NCI-H1436 treated with DMSO at 0.1 percent for 48 hours (cell line): ENCODE measurements around the gene TNIP2.

Experiments used
- DNase-seq: peaks from one replicate; lab custom pipeline; 2025; lab: John Stamatoyannopoulos, UW

The TNIP2 gene, protein sequence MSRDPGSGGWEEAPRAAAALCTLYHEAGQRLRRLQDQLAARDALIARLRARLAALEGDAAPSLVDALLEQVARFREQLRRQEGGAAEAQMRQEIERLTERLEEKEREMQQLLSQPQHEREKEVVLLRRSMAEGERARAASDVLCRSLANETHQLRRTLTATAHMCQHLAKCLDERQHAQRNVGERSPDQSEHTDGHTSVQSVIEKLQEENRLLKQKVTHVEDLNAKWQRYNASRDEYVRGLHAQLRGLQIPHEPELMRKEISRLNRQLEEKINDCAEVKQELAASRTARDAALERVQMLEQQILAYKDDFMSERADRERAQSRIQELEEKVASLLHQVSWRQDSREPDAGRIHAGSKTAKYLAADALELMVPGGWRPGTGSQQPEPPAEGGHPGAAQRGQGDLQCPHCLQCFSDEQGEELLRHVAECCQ

DNA sequence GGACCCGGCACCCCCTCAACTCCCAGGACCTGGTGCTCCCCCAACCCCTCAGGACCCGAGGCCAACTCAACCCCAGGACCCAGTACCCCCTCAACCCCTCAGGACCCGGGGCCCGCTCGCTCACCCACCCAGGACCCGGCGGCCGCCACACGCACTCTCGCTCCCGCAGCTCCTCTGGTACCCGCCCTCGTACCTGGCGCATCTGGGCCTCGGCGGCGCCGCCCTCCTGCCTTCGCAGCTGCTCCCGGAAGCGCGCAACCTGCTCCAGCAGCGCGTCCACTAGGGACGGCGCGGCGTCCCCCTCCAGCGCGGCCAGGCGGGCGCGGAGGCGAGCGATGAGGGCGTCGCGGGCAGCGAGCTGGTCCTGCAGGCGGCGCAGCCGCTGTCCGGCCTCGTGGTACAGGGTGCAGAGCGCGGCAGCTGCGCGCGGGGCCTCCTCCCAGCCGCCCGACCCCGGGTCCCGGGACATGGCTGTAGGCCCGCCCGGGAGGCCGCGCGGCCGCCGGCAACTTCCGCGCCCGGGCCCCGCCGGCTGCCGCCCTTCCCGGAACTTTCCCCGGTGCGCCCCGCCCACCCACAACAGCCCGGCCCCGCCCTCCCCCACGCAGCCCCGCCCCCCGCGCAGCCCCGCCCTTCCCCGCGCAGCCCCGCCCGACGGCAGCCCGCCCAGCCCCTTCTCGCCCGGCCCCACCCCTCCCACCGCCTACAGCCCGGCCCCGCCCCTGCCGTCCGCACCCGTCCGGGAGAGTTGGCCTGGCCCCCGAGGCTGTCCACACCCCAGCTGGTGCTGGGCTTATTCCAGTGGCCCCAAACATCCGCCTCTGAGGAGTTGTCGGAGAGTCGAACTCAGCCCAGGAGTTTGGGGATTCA lies at the start of gene TNIP2:
Gene TNIP2, minus strand, starts transcription at position 516 of the 870 bp plus-strand sequence. Its CDS starts 47 bp downstream, at position 469.
- DNase-seq: no peak

DNA sequence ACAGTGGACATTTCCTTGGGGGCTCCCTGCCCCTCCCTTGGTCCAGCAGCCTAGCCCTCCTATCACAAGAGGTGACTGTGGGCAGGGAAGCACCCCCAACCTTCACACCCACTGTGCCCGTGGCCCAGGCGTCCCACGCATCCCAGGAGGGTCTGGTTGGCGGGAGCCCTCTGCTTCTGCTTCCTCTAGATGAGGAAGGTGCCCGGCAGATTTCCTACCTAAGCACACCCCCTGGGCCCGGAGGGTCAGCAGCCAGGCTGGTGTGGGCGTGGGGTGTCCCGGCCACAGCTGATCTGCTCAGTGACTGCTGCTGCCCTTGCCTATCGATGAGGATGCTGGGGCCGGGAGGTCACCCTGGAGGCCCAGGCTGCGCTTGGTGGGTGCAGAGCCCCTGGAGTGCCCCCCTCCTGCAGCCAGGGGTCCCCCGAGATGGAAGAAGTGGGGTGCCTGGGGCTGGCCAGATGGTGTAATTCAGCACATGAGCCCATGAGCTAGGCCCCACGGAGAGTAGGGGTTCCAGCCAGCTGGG lies 48.9 kb upstream of the TNIP2 start:
- no peak for DNase-seq

GRCh38 chr4:2804449-2804972 lies 48.4 kb upstream of the TNIP2 start:
- no peak for DNase-seq

DNA sequence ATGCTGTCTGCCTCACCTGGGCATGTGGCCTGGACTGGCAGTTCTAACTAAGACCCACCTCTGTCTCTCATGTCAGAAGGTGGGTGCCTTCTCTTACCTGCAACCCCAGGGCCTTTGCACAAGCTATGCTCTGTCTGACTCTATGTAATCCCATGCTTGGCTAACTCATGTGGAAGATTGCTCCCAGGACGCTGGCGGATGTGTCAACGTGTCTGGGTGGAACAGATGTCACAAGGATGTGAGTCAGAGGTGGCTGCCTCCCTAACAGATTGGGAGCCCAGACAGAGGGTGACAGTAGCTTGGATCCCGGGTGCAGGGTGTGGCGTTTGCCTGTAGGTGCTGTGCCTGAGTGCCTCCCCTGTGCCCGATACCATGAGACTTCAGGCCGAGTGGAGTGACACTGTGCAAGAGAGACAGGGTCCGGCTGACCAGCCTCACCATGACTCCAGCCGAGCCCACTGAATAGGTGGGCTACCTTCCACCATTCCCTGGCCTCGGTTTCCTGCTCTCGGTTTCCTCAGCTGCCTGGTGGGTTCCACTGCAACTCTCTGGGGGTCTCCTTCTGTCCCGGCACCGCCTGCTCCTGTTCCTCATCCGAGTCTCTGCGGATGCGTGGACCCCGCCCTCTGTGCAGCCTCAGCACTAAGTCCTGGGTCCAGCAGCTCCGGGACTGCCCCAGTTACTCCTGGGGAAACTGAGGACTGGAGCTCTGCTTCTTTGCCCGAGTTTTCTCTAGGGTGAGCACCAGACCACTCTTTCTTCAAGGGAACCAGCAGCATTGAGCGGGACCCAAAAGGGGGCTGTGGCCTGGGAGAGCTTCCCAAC lies 47.7 kb upstream of the TNIP2 start:
- no peak for DNase-seq

DNA sequence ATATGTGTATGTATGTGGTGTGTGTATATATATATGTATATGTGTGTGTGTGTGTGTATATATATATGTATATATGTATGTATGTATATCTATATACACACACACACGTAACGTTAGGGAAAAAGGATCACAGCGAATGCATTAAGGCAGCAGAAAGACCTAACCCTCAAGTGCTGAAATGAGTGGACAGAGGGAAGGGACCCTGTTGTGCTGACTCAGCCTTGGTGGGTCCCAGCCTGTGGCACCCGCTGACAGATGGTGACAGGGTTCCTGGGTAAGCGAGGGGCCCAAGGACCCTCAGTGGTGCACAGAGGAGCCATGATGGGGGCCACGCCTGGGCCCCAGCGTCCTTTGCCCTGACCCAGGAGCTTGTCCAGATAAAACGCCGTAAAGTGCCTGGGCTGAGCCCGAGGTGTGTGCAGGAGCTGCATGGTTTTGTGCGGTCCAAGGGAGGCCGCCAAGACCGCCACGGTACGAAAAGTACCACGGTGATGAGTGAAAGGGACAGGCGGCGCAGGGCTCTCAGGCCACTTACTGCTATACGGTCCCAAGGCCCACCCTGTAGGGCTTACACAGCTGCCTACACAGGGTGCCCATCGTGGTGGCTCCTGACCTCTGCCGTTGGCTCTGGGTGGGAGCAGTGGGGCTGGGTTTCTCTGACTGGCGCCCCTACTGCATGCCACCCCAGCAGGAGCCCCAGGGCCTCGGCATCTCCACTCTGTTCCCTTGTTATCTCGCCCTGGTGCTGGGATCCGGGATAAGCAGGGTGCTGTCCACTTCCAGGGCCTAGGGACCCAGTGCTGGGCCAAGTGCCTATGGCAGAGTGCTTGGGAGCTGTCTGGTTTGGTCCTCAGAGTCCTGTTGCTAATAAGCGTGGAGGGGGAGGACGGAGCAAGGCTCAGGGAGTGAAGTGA lies 46.7 kb upstream of the TNIP2 start:
- DNase-seq: no peak

- DNase-seq: no peak
Measured at GRCh38 chr4:2800691-2801596, 44.8 kb upstream of the TNIP2 start.

GRCh38 chr4:2799971-2800690 lies 44.0 kb upstream of the TNIP2 start:
- DNase-seq: no peak

GRCh38 chr4:2799224-2799911 lies 43.2 kb upstream of the TNIP2 start:
- no peak for DNase-seq

- no peak for DNase-seq
Measured at GRCh38 chr4:2798399-2799223, 42.5 kb upstream of the TNIP2 start.

GRCh38 chr4:2797545-2798305 lies 41.6 kb upstream of the TNIP2 start:
- DNase-seq: no peak

DNA sequence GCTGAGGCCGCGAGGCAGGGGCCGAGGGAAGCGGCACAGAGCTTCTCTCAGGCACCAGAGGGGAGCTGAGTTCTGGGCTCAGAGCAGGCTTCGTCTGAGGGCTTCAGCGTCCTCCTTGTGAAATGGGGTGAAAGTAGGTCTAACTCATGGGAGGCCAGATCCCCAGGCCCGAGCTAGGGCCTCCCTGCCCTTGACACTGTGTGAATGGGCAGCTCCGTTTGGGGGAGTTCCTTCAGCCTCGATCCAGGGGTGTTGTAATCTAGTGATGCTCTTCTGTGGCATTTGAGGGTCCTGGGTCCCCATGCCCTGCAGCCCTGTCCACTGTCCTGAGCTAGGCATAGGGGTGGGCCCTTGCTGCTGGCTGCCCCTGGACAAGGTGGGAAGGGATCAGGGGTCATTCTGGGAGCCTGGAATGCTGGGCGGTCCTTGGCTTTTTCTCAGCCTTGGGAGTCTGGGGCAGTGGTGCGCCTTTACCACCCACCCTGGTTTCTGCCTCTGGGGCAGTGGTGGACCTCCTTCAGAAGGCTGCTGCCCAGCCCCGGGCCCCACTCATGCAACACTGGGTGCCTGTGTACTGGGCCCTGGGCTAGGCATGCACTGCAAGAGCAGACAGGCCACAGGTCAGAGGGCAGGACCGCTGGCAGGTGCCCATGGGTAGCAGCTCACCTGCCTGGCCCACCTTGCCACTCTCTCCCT lies 40.9 kb upstream of the TNIP2 start:
- no peak for DNase-seq

DNA sequence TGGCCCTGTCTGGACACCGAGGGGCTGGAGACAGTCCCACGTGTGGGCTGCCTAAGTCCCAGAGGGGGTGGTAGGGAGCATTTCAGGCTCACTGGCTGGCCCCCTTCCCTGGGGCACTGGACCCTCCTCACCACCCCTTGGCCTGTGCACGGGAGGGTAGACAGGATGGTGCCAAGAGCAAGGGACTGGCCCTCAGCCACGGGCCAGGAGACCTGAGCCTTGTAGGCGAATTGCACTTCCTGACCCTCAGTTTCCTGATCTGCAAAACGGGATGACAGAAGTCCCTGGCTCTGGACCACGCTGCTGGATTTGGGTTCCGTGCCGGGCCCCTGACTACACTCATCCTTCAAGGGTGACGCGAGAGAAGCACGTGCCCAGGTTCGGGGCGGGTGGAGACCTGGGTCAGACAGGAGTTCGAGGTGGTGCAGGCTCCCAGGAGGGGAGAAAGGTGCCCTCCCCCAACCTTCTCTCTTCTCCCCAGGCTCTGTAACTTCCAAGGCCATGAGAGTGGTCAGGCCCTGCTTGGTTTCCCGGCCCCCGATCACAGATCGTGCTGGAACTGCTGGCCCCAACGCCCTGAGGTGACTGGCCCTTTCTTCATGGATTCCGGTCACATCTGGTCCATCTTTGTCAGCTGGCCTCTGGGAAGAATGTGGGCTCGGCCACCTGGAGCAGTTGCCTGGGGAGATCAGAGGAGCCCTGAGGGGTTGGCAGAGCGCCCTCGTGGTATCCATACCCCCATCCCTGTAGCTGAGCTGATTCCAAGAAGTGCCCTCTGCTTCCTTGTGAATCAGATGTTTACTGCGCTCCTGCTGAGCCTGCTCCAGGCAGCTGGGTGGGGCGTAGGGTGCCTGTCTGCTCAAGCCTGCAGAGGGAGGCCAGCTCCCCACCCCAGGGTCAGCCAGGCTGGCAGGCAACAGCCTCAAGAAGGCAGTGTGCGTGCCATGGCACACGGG lies 40.0 kb upstream of the TNIP2 start:
- DNase-seq: no peak

GRCh38 chr4:2795300-2795892 lies 39.3 kb upstream of the TNIP2 start:
- no peak for DNase-seq
